Adrenal gland (tissue), 12 donors: ENCODE data around the gene PADI6. TPM values are rescaled to one million over a fixed set of nuclear protein-coding genes. Genes with fewer than 3 reads are reported as not detected.

ENCODE experiments used
- DNase-seq, 7 donors: peaks; one replicate each; pipeline ENCODE4 v3.0.0-alpha.2; 2019 to 2020
- H3K27ac ChIP-seq, 5 donors: fragments of 200-600 bp; sonication (generic) in 4 of 5; 1 replicate in 3 of 5; 2 replicates in 2 of 5; pipeline versions ENCODE4 v1.5.1 to v1.8.0; 2016 to 2020; ENCODE audit warnings: mild to moderate bottlenecking in 1 of 5
- H3K27me3 ChIP-seq: fragments of 200-600 bp; 2 replicates; pipeline ENCODE4 v1.8.0; 2021
- H3K36me3 ChIP-seq, 2 donors: fragments of 200-600 bp; replicated peaks in 1 of 2; 1 replicate in 1 of 2; 2 replicates in 1 of 2; pipeline versions ENCODE4 v1.5.1 to v1.8.0; 2018 to 2022
- H3K4me1 ChIP-seq, 2 donors: fragments of 200-600 bp; replicated peaks in 1 of 2; 1 replicate in 1 of 2; 2 replicates in 1 of 2; pipeline versions ENCODE4 v1.5.1 to v1.8.0; 2018 to 2021
- H3K4me3 ChIP-seq, 4 donors: fragments of 200-600 bp; sonication (generic) in 3 of 4; one replicate each; pipeline ENCODE4 v1.5.1; 2016 to 2018
- H3K9me3 ChIP-seq, 3 donors: fragments of 200-600 bp; sonication (generic) in 1 of 3; replicated peaks in 1 of 3; 1 replicate in 2 of 3; 2 replicates in 1 of 3; pipeline versions ENCODE4 v1.5.1 to v1.8.0; 2016 to 2021
- POLR2A ChIP-seq, 2 donors: fragments of 450-650 bp; IDR thresholded peaks; one replicate each; pipeline ENCODE4 v1.6.1; 2017; ENCODE audit warnings: antibody characterized with exemption in 2 of 2, mild to moderate bottlenecking in 2 of 2, moderate library complexity in 1 of 2
- WGBS, 4 donors: extraction: QIAGEN DNeasy Blood & Tissue Kit in 2 of 4; methylation state at CpG; one replicate each; pipeline versions ENCODE4 v1.1.5 to v1.1.7; 2013 to 2017; 5-methylcytosine and 5-hydroxymethylcytosine counted together
- intact Hi-C, 2 donors: fragments of 100-400 bp; cut with DNase I; formaldehyde crosslinking; loops; one replicate each; pipeline versions ENCODE4 v1.14.1 to v1.15.0; 2022 to 2023
- polyA plus RNA-seq, 3 donors: library from polyadenylated mRNA; stranded (reverse); fragments of 200-250 nt in 2 of 3; fragments of 350-450 nt in 1 of 3; fragmentation: Illumina TruSeq in 1 of 3; extraction: RNeasy Lipid Tissue Mini Kit (QIAGEN cat#74804) in 1 of 3; gene quantifications; one replicate each; pipeline ENCODE4 v1.2.3, GENCODE V29; 2013 to 2014
- total RNA-seq, 9 donors: library from RNA; depleted of rRNA in 4 of 9; stranded (reverse); fragments of >200 nt in 4 of 9; fragments of 120-200 nt in 1 of 9; fragmentation: NEBNext Ultra II Directional in 1 of 9; extraction: Animal tissue kit (Norgen Biotek cat#: 25700) in 1 of 9; gene quantifications; one replicate each; pipeline versions ENCODE4 v1.1.0 to v1.2.4, GENCODE V29; 2013 to 2023
- TF ChIP-seq, protein P1 (sequence below), 6 experiments: fragments of 450-650 bp in 4 of 6; fragments of 200-600 bp in 2 of 6; sonication (generic) in 1 of 6; IDR thresholded peaks; 1 replicate in 5 of 6; 2 replicates in 1 of 6; pipeline versions ENCODE4 v1.5.1 to v1.8.0; 2016 to 2021; ENCODE audit warnings: antibody characterized with exemption in 6 of 6, mild to moderate bottlenecking in 2 of 6, moderate library complexity in 1 of 6
- donor health status: healthy with polysubstance abuse.
- donor health status: Bipolar disorder and iron deficiency.
- donor health status: DM: yes; HTN: yes; CAD: no.
- donor health status: DM: no; HTN: no; CAD: no.
- donor health status: DM: no; HTN: no; CAD: no.
- donor health status: DM: yes; HTN: yes; CAD: no.

The PADI6 gene
- total and polyA plus RNA-seq, 12 donors, result not detected

DNA sequence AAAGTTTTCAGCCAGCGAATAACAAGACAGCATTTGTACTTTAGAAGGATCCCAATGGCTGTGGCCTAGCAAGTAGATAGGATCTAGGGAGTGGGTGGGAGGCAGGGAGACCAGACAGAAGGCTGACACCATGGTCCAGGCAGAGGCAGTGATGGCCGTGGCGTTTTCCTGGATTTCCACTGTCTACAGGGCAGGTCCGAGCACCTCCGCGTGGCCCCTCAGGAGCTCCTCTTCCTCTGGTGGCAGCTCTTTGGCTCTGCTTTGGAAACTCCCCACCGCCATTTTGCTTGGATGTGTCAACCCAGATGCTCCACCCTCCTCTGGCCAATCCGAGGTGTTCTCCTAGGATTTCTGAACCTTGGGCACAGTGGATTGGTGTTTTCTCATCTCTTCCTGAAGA lies 38.9 kb upstream of the PADI6 start:
- Histone ChIP-seq H3K4me3 (no peak overlapping the region), H3K36me3 (no peaks in the 10 kb centered on the region), H3K9me3 (no peaks in the 10 kb centered on the region), H3K4me1 (no peaks in the 10 kb centered on the region), H3K27me3 (peaks cover 13% of the 10 kb centered on the region), H3K27ac (no peak overlapping the region)
- no peak for DNase-seq
- 73 to 91% (median 87%) methylated on average over 4 to 8 of the region's 8 CpGs for WGBS, 4 donors
- intact Hi-C loops, result loop anchor here in 1 of 2 donors (5.0 kb wide), 1 partner anchor 211 kb away; no protein-coding TSS in a partner anchor
- TF ChIP-seq, protein P1, sequence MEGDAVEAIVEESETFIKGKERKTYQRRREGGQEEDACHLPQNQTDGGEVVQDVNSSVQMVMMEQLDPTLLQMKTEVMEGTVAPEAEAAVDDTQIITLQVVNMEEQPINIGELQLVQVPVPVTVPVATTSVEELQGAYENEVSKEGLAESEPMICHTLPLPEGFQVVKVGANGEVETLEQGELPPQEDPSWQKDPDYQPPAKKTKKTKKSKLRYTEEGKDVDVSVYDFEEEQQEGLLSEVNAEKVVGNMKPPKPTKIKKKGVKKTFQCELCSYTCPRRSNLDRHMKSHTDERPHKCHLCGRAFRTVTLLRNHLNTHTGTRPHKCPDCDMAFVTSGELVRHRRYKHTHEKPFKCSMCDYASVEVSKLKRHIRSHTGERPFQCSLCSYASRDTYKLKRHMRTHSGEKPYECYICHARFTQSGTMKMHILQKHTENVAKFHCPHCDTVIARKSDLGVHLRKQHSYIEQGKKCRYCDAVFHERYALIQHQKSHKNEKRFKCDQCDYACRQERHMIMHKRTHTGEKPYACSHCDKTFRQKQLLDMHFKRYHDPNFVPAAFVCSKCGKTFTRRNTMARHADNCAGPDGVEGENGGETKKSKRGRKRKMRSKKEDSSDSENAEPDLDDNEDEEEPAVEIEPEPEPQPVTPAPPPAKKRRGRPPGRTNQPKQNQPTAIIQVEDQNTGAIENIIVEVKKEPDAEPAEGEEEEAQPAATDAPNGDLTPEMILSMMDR (IDR thresholded peaks at IDR 0.05), result no peak
- TF ChIP-seq POLR2A (IDR thresholded peaks at IDR 0.05), result no peak

DNA sequence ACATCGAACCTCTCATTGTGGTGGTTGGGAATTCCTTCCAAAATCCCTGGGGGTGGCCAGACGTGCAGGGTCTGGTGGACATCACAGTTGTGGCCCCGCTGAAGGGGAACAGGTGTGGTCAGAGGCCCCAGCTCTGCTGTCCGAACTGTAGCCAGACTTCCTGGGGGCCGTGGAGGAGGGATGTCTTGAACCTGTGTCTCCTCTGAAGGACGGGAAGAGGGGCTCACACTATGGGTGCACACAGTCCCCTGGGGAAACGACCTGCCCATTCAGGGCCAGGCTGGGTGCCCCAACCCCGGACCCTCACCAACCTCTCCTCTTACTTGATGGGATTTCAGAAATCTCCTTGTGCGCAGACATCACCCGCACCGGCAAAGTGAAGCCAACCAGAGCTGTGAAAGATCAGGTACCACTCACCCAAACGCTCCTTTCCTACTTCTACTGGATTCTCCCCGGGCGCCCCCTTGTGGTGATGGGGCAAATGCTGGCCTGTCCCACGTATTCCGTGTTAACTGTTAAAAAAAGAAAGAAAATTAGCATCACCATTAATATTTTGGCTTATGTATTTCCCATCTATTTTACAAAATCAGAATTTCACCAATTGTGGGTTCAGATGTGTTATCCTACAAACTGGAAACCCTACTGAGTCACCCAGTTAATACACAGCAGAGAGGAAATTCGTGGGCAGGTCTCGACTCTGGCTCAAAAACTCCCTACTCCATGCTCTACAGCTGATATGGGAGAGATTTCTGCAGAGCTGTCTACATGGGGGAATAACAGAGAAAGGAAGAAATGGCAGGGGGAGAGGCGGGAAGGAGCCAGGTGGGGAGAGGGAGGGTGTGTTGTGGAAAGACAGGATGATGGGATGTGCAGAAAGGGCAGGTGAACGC lies 35.9 kb upstream of the PADI6 start:
- H3K27ac ChIP-seq, result no peak overlapping the region
- peaks cover 5% of the 10 kb centered on the region for H3K27me3 ChIP-seq
- intact Hi-C loops, result loop anchor here in 1 of 2 donors (5.0 kb wide), 1 partner anchor 274 kb away; no protein-coding TSS in a partner anchor
- peak; percentile 43 to 81 (median 68) for DNase-seq
- H3K4me3 ChIP-seq, result no peak overlapping the region
- H3K36me3 ChIP-seq, result no peaks in the 10 kb centered on the region
- no peaks in the 10 kb centered on the region for H3K9me3 ChIP-seq
- TF ChIP-seq, protein P1 (IDR thresholded peaks at IDR 0.05), result peak; percentile 57 to 77 (median 63)
- TF ChIP-seq POLR2A (IDR thresholded peaks at IDR 0.05), result no peak
- no peaks in the 10 kb centered on the region for H3K4me1 ChIP-seq
- 21 to 29% (median 28%) methylated on average over 19 to 20 of the region's 20 CpGs for WGBS, 4 donors

DNA sequence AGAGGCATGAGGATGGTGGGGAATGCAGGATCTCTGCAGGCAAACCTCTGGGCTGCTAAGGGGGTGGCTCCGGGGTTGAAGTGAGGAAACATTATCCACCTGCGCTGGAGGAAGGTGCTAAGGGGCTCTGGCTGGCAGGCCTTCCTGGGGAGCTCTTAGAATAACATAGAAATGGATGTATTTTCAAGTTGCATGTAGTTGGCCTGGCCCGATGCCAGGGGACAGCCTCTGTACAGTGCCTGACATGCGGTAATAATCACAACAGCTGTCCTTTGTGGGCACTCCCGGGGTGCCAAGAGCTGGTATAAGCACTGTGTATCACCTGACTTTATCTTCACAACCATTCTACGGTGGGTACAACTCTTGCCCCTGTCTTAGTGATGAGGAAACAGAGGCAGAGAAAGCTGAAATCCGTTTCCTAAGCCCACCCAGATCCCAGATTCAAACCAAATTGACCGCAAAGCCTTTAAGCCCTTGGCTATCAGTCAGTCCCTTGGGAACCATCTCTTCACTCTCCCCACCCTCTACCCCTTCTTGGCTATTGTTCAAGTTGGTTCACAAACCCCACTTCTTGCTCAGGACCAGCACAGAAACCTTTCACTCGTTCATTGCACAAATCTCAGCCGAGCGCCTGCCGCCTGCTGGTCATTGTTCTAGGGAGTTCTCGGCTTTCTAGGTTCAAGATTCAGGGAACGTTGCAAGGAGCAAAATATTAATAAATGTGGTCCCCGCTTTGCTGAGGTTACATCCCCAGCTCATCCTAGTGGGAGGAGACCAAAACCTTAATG lies 33.1 kb upstream of the PADI6 start:
- no peaks in the 10 kb centered on the region for H3K36me3 ChIP-seq
- TF ChIP-seq, protein P1 (IDR thresholded peaks at IDR 0.05), result no peak
- no peak for TF ChIP-seq POLR2A (IDR thresholded peaks at IDR 0.05)
- H3K27ac ChIP-seq, result no peak overlapping the region
- peaks cover 4% of the 10 kb centered on the region for H3K27me3 ChIP-seq
- 76 to 84% (median 79%) methylated on average over 15 of the region's 15 CpGs for WGBS, 4 donors
- H3K4me1 ChIP-seq, result no peaks in the 10 kb centered on the region
- no peak for DNase-seq
- intact Hi-C loops, result loop anchor here in 1 of 2 donors (5.0 kb wide), 1 partner anchor 277 kb away; no protein-coding TSS in a partner anchor
- no peak overlapping the region for H3K4me3 ChIP-seq
- H3K9me3 ChIP-seq, result no peaks in the 10 kb centered on the region

DNA sequence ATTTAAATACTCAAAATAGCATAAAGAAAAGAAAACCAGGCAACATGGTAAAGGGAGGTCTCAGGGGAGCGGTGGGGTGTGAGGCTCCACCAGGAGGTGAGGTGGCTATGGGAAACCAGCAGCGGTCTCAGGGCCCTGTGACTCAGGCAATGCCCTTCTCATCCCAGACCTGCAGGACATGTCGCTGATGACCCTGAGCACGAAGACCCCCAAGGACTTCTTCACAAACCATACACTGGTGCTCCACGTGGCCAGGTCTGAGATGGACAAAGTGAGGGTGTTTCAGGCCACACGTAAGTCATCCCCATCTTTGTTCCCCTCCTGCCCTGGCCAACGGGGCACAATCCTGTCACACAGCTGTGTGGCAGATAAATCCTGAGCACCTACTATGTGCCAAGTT lies 32.5 kb upstream of the PADI6 start:
- intact Hi-C loops, result loop anchor here in 1 of 2 donors (5.0 kb wide), 1 partner anchor 277 kb away; no protein-coding TSS in a partner anchor
- WGBS, 4 donors, result 60 to 69% (median 63%) methylated on average over 5 to 7 of the region's 7 CpGs
- Histone ChIP-seq H3K4me3 (no peak overlapping the region), H3K27me3 (peaks cover 4% of the 10 kb centered on the region), H3K36me3 (no peaks in the 10 kb centered on the region), H3K9me3 (no peaks in the 10 kb centered on the region), H3K27ac (no peak overlapping the region), H3K4me1 (no peaks in the 10 kb centered on the region)
- no peak for DNase-seq
- TF ChIP-seq POLR2A (IDR thresholded peaks at IDR 0.05), result no peak
- TF ChIP-seq, protein P1 (IDR thresholded peaks at IDR 0.05), result no peak
